ENCODE measurements around the gene CTNNA2. TPM values are rescaled to one million over a fixed set of nuclear protein-coding genes. Genes with fewer than 3 reads are reported as not detected.

CTNNA2 gene
- total and polyA plus RNA-seq, 9 donors, result 0.32 to 1.4 (median 0.37) TPM; not detected in 3

DNA sequence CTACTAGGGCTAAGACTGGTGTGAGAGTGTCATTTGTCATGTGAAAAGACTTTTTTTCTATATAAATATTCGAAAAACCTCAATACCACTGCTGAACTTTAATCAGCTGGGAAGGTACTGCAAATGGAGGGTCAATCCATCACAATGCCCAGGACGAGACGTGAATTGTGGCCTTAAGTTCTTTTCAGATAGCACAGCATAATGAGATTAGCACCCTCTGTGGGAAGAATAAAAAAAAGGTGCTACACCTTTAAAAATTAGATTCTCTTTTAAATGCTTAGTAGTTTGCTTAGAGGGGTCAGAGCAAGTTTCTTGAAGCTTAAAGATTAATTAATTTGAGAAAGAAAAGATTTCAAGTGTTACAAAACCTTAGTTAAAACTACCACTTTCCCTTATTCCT is 786.1 kb downstream of the CTNNA2 start:
- WGBS, 3 donors, result 62 to 77% (median 68%) methylated on average over 3 of the region's 3 CpGs
- DNase-seq, result no peak
- H3K27me3 ChIP-seq, result no peaks in the 10 kb centered on the region
- intact Hi-C loops (cut with DNase I), result no loop called here
- H3K9me3 ChIP-seq, result no peaks in the 10 kb centered on the region
- H3K36me3 ChIP-seq, result no peaks in the 10 kb centered on the region
- H3K27ac ChIP-seq, result no peak overlapping the region
- H3K4me3 ChIP-seq, result no peak overlapping the region
- TF ChIP-seq POLR2A (IDR thresholded peaks at IDR 0.05) (no peak), EP300 (IDR thresholded peaks at IDR 0.05) (no peak)
- TF ChIP-seq, protein P1, sequence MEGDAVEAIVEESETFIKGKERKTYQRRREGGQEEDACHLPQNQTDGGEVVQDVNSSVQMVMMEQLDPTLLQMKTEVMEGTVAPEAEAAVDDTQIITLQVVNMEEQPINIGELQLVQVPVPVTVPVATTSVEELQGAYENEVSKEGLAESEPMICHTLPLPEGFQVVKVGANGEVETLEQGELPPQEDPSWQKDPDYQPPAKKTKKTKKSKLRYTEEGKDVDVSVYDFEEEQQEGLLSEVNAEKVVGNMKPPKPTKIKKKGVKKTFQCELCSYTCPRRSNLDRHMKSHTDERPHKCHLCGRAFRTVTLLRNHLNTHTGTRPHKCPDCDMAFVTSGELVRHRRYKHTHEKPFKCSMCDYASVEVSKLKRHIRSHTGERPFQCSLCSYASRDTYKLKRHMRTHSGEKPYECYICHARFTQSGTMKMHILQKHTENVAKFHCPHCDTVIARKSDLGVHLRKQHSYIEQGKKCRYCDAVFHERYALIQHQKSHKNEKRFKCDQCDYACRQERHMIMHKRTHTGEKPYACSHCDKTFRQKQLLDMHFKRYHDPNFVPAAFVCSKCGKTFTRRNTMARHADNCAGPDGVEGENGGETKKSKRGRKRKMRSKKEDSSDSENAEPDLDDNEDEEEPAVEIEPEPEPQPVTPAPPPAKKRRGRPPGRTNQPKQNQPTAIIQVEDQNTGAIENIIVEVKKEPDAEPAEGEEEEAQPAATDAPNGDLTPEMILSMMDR (IDR thresholded peaks at IDR 0.05), result no peak
- no peaks in the 10 kb centered on the region for H3K4me1 ChIP-seq (ENCODE audit: insufficient read depth)

DNA sequence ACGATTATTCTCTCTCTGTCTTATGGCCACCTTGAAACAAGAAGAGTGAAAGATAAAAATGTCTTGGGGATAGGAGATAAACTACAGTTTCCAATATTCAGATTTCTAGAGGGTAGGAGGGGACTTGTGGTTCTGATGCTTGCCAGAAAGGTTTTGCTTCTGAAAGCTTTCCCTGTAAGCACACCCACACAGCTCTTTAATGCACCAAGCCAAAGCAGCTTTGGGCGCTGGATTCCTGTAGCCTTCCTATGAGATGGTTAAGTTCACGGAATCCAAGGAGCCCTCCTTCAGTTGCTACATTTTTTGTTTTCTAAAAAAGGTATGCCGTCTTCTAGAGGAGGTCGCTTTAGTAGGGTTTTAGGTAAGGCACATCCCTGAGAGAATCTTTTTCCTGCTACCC is 786.8 kb downstream of the CTNNA2 start:
- H3K27ac ChIP-seq, result no peak overlapping the region
- H3K9me3 ChIP-seq, result no peaks in the 10 kb centered on the region
- TF ChIP-seq EP300 (IDR thresholded peaks at IDR 0.05) (no peak), POLR2A (IDR thresholded peaks at IDR 0.05) (no peak)
- TF ChIP-seq, protein P1 (IDR thresholded peaks at IDR 0.05), result no peak
- 68 to 76% (median 68%) methylated on average over 5 of the region's 5 CpGs for WGBS, 3 donors
- no peaks in the 10 kb centered on the region for H3K36me3 ChIP-seq
- H3K4me3 ChIP-seq, result no peak overlapping the region
- intact Hi-C loops (cut with DNase I), result no loop called here
- no peak for DNase-seq
- H3K4me1 ChIP-seq (ENCODE audit: insufficient read depth), result no peaks in the 10 kb centered on the region
- no peaks in the 10 kb centered on the region for H3K27me3 ChIP-seq

DNA sequence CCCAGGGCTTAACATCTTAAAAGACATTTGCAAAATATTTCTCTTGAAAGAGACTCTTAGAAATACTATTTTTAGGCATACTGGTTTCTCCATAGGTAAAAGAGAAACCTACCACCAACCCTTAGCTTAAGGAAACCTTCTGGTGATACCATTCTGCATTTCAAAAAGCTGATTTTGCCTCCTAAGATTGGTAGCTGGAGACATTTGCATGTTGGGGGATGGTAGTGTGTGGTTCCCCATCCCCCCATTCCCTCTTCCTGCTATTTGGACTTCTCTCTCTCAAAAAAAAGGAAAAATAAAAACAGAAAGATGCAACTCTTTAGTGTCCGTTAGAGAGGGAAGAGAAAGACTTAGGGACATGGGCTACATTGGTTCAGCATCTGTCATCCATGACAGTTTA is 787.5 kb downstream of the CTNNA2 start:
- intact Hi-C loops (cut with DNase I), result no loop called here
- Histone ChIP-seq H3K27me3 (no peaks in the 10 kb centered on the region), H3K4me1 (ENCODE audit: insufficient read depth) (no peaks in the 10 kb centered on the region), H3K27ac (no peak overlapping the region), H3K36me3 (no peaks in the 10 kb centered on the region), H3K4me3 (no peak overlapping the region), H3K9me3 (no peaks in the 10 kb centered on the region)
- WGBS, 3 donors, result 76 to 83% (median 78%) methylated on average over 1 of the region's 1 CpG
- no peak for DNase-seq
- TF ChIP-seq POLR2A (IDR thresholded peaks at IDR 0.05), result no peak
- TF ChIP-seq EP300 (IDR thresholded peaks at IDR 0.05), result no peak
- TF ChIP-seq, protein P1 (IDR thresholded peaks at IDR 0.05), result no peak

DNA sequence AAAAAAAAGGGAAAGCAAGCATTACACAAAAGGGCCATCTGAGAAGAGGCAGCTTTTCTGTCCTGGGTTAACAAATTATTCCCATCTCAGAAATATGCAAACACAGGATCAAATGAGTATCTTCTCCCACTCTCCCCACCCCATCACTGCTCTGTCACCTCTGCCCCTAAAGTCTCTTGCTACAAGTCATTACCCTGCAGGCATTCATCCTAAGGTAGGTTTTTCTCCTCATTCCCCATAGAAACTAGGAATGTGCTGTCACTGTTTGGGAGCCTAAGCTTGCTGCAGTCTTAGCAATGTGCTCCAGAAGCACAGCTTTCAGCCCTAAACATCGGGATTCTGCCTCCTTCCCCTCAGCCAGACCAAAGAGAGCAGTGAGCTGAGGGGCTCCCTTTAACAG is 788.1 kb downstream of the CTNNA2 start:
- intact Hi-C loops (cut with DNase I), result no loop called here
- no peak for DNase-seq
- Histone ChIP-seq H3K36me3 (no peaks in the 10 kb centered on the region), H3K4me3 (no peak overlapping the region), H3K4me1 (ENCODE audit: insufficient read depth) (no peaks in the 10 kb centered on the region), H3K9me3 (no peaks in the 10 kb centered on the region), H3K27me3 (no peaks in the 10 kb centered on the region), H3K27ac (no peak overlapping the region)
- TF ChIP-seq POLR2A (IDR thresholded peaks at IDR 0.05) (no peak), EP300 (IDR thresholded peaks at IDR 0.05) (no peak)
- TF ChIP-seq, protein P1 (IDR thresholded peaks at IDR 0.05), result no peak
- 42 to 47% (median 45%) methylated on average over 1 of the region's 1 CpG for WGBS, 3 donors

DNA sequence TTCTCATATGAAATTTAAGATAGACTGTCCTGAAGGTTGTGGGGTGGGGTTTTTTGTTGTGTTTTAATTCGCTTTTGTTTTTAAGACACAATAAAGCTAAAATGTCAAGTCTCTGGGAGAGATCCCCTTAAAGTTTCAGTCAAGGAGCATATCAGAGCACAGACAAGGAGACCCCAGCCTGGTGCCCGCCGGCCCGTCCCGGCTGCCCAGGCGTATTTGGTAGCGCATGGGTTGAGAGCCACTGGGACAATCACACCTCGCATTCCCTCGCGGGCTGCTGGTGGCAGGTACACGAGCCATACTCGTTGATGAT is 789.1 kb downstream of the CTNNA2 start:
- intact Hi-C loops (cut with DNase I), result no loop called here
- WGBS, 3 donors, result 57 to 59% (median 59%) methylated on average over 12 of the region's 12 CpGs
- no peak for TF ChIP-seq EP300 (IDR thresholded peaks at IDR 0.05)
- TF ChIP-seq, protein P1 (IDR thresholded peaks at IDR 0.05), result no peak
- TF ChIP-seq POLR2A (IDR thresholded peaks at IDR 0.05), result no peak
- no peaks in the 10 kb centered on the region for H3K36me3 ChIP-seq
- no peak overlapping the region for H3K4me3 ChIP-seq
- H3K27me3 ChIP-seq, result no peaks in the 10 kb centered on the region
- H3K27ac ChIP-seq, result no peak overlapping the region
- DNase-seq, result no peak
- no peaks in the 10 kb centered on the region for H3K9me3 ChIP-seq
- no peaks in the 10 kb centered on the region for H3K4me1 ChIP-seq (ENCODE audit: insufficient read depth)
